ENCODE data around the gene TFB1M. TPM values are rescaled to one million over a fixed set of nuclear protein-coding genes. Genes with fewer than 3 reads are reported as not detected.
"Not testable (repeated sequence)": the region's sequence is repeated elsewhere in the genome, so short reads cannot be mapped to it uniquely, and the experiment has no call there.

The TFB1M gene
- total RNA-seq, 1 experiment from 2014 or later = 31.0 TPM

GRCh38 chr6:155235087-155235486, 79.2 kb downstream of the TFB1M start:
- DNase-seq (ENCODE audit: unreplicated experiment) = no peak
- TF ChIP-seq CTCF (IDR thresholded peaks at IDR 0.05; ENCODE audit: unreplicated experiment) = no peak
- Mint-ChIP-seq H3K27ac (ENCODE audit: low read depth, unreplicated experiment) (no peak overlapping the region), H3K27me3 (ENCODE audit: insufficient read depth, unreplicated experiment) (no peaks in the 10 kb centered on the region), H3K4me1 (ENCODE audit: insufficient read depth, unreplicated experiment) (no peaks in the 10 kb centered on the region), H3K4me3 (ENCODE audit: unreplicated experiment) (no peak overlapping the region), H3K36me3 (ENCODE audit: insufficient read depth, unreplicated experiment) (peaks cover 6% of the 10 kb centered on the region), H3K9me3 (ENCODE audit: unreplicated experiment) (peaks cover 8% of the 10 kb centered on the region)
- ChIA-PET CTCF (interaction anchor here (1.4 to 7.1 kb wide), 2 partner anchors 13 to 307 kb away, joined by 6 to 30 read pairs; no protein-coding TSS in a partner anchor), POLR2A (interaction anchor here (1.5 kb wide), 1 partner anchor 12 kb away, joined by 3 read pairs; no protein-coding TSS in a partner anchor)
- intact Hi-C loops (cut with micrococcal nuclease) = no loop called here
- BruUV-seq (replicated peaks) = no TSS peak

GRCh38 chr6:155234687-155235086, 79.6 kb downstream of the TFB1M start:
- ChIA-PET CTCF (interaction anchor here (0.8 to 7.1 kb wide), 3 partner anchors 13 to 306 kb away, joined by 5 to 30 read pairs (median 6); no protein-coding TSS in a partner anchor), POLR2A (no interaction called here)
- DNase-seq (ENCODE audit: unreplicated experiment) = no peak
- no peaks in the 10 kb centered on the region for H3K4me1 Mint-ChIP-seq (ENCODE audit: insufficient read depth, unreplicated experiment)
- H3K4me3 Mint-ChIP-seq (ENCODE audit: unreplicated experiment) = no peak overlapping the region
- intact Hi-C loops (cut with micrococcal nuclease) = no loop called here
- H3K9me3 Mint-ChIP-seq (ENCODE audit: unreplicated experiment) = peaks cover 8% of the 10 kb centered on the region
- H3K27ac Mint-ChIP-seq (ENCODE audit: low read depth, unreplicated experiment) = no peak overlapping the region
- H3K27me3 Mint-ChIP-seq (ENCODE audit: insufficient read depth, unreplicated experiment) = no peaks in the 10 kb centered on the region
- H3K36me3 Mint-ChIP-seq (ENCODE audit: insufficient read depth, unreplicated experiment) = peaks cover 6% of the 10 kb centered on the region
- BruUV-seq (replicated peaks) = no TSS peak
- no peak for TF ChIP-seq CTCF (IDR thresholded peaks at IDR 0.05; ENCODE audit: unreplicated experiment)

GRCh38 chr6:155234167-155234566, 80.1 kb downstream of the TFB1M start:
- ChIA-PET CTCF (interaction anchor here (0.8 to 7.1 kb wide), 3 partner anchors 14 to 306 kb away, joined by 5 to 30 read pairs (median 6); no protein-coding TSS in a partner anchor), POLR2A (interaction anchor here (1.6 kb wide), 1 partner anchor 10 kb away, joined by 5 read pairs; no protein-coding TSS in a partner anchor)
- Mint-ChIP-seq H3K9me3 (ENCODE audit: unreplicated experiment) (peaks cover 8% of the 10 kb centered on the region), H3K4me1 (ENCODE audit: insufficient read depth, unreplicated experiment) (no peaks in the 10 kb centered on the region), H3K27me3 (ENCODE audit: insufficient read depth, unreplicated experiment) (no peaks in the 10 kb centered on the region), H3K36me3 (ENCODE audit: insufficient read depth, unreplicated experiment) (peaks cover 6% of the 10 kb centered on the region), H3K27ac (ENCODE audit: low read depth, unreplicated experiment) (no peak overlapping the region), H3K4me3 (ENCODE audit: unreplicated experiment) (no peak overlapping the region)
- intact Hi-C loops (cut with micrococcal nuclease) = no loop called here
- no TSS peak for BruUV-seq (replicated peaks)
- no peak for TF ChIP-seq CTCF (IDR thresholded peaks at IDR 0.05; ENCODE audit: unreplicated experiment)
- no peak for DNase-seq (ENCODE audit: unreplicated experiment)

- TF ChIP-seq CTCF (IDR thresholded peaks at IDR 0.05; ENCODE audit: unreplicated experiment) = no peak
- no TSS peak for BruUV-seq (replicated peaks)
- Mint-ChIP-seq H3K27me3 (ENCODE audit: insufficient read depth, unreplicated experiment) (no peaks in the 10 kb centered on the region), H3K36me3 (ENCODE audit: insufficient read depth, unreplicated experiment) (peaks cover 6% of the 10 kb centered on the region), H3K9me3 (ENCODE audit: unreplicated experiment) (peaks cover under 1% of the 10 kb centered on the region), H3K4me3 (ENCODE audit: unreplicated experiment) (no peak overlapping the region), H3K4me1 (ENCODE audit: insufficient read depth, unreplicated experiment) (no peaks in the 10 kb centered on the region), H3K27ac (ENCODE audit: low read depth, unreplicated experiment) (no peak overlapping the region)
- intact Hi-C loops (cut with micrococcal nuclease) = no loop called here
- ChIA-PET POLR2A (interaction anchor here (1.6 kb wide), 1 partner anchor 8 kb away, joined by 5 read pairs; no protein-coding TSS in a partner anchor), CTCF (interaction anchor here (0.6 to 1.2 kb wide), 2 partner anchors 15 to 362 kb away, joined by 3 to 5 read pairs; no protein-coding TSS in a partner anchor)
- no peak for DNase-seq (ENCODE audit: unreplicated experiment)
Measured at GRCh38 chr6:155232848-155233247, 81.4 kb downstream of the TFB1M start.

GRCh38 chr6:155230975-155231374, 83.3 kb downstream of the TFB1M start:
- CTCF ChIA-PET = interaction anchor here (0.6 kb wide), 2 partner anchors 9 to 187 kb away, joined by 3 read pairs; no protein-coding TSS in a partner anchor

More at GRCh38 chr6:155230975-155231374, 83.3 kb downstream of the TFB1M start:
- DNase-seq (ENCODE audit: unreplicated experiment); BruUV-seq (replicated peaks); H3K27ac Mint-ChIP-seq (ENCODE audit: low read depth, unreplicated experiment); intact Hi-C loops (cut with micrococcal nuclease); H3K4me3 Mint-ChIP-seq (ENCODE audit: unreplicated experiment); H3K9me3 Mint-ChIP-seq (ENCODE audit: unreplicated experiment); H3K4me1 Mint-ChIP-seq (ENCODE audit: insufficient read depth, unreplicated experiment); POLR2A ChIA-PET; H3K36me3 Mint-ChIP-seq (ENCODE audit: insufficient read depth, unreplicated experiment); H3K27me3 Mint-ChIP-seq (ENCODE audit: insufficient read depth, unreplicated experiment): not testable (repeated sequence)
